Measurements from ENCODE around the gene PSMA6. TPM values are rescaled to one million over a fixed set of nuclear protein-coding genes. Genes with fewer than 3 reads are reported as not detected.

Gene PSMA6
- total RNA-seq, 3 donors from 2014 or later, result 150 to 170 (median 156) TPM

- DNase-seq (ENCODE audit: low spot score in 2 of 2), result peak; percentile 85 to 90
- Histone ChIP-seq H3K27me3 (no peaks in the 10 kb centered on the region), H3K9me3 (no peaks in the 10 kb centered on the region), H3K4me1 (peaks cover 9 to 37% of the 10 kb centered on the region in 2 donors), H3K27ac (peak overlapping the region; percentile 87 to 89), H3K4me3 (peak overlapping the region in 1 of 3 donors; percentile 4), H3K36me3 (no peaks in the 10 kb centered on the region)
- no peak for TF ChIP-seq POLR2A (IDR thresholded peaks at IDR 0.05)
- TF ChIP-seq CTCF (IDR thresholded peaks at IDR 0.05), result no peak
- TF ChIP-seq POLR2AphosphoS5 (IDR thresholded peaks at IDR 0.05), result peak; percentile 44 to 82 (median 62)
- intact Hi-C loops (cut with DNase I; ENCODE audit: low total_unique reads), result no loop called here
These were observed 39.7 kb downstream of the PSMA6 start for GRCh38 chr14:35331605-35332516.

- no peak for DNase-seq (ENCODE audit: low spot score in 2 of 2)
- Histone ChIP-seq H3K27ac (peak overlapping the region; percentile 87 to 89), H3K4me3 (no peak overlapping the region), H3K4me1 (peaks cover 12 to 37% of the 10 kb centered on the region in 2 donors), H3K36me3 (no peaks in the 10 kb centered on the region), H3K9me3 (no peaks in the 10 kb centered on the region), H3K27me3 (no peaks in the 10 kb centered on the region)
- TF ChIP-seq POLR2A (IDR thresholded peaks at IDR 0.05) (no peak), CTCF (IDR thresholded peaks at IDR 0.05) (no peak), POLR2AphosphoS5 (IDR thresholded peaks at IDR 0.05) (no peak)
- intact Hi-C loops (cut with DNase I; ENCODE audit: low total_unique reads), result no loop called here
These were observed 40.5 kb downstream of the PSMA6 start for GRCh38 chr14:35332517-35333263.

GRCh38 chr14:35333264-35333730 is 41.1 kb downstream of the PSMA6 start:
- no peaks in the 10 kb centered on the region for H3K27me3 ChIP-seq
- TF ChIP-seq POLR2AphosphoS5 (IDR thresholded peaks at IDR 0.05) (no peak), POLR2A (IDR thresholded peaks at IDR 0.05) (no peak), CTCF (IDR thresholded peaks at IDR 0.05) (no peak)
- no peak for DNase-seq (ENCODE audit: low spot score in 2 of 2)
- intact Hi-C loops (cut with DNase I; ENCODE audit: low total_unique reads), result no loop called here
- no peaks in the 10 kb centered on the region for H3K36me3 ChIP-seq
- peaks cover 13 to 37% of the 10 kb centered on the region in 2 donors for H3K4me1 ChIP-seq
- H3K4me3 ChIP-seq, result no peak overlapping the region
- no peaks in the 10 kb centered on the region for H3K9me3 ChIP-seq
- peak overlapping the region; percentile 87 to 89 for H3K27ac ChIP-seq

GRCh38 chr14:35333797-35334743 is 41.9 kb downstream of the PSMA6 start:
- no peak for DNase-seq (ENCODE audit: low spot score in 2 of 2)
- TF ChIP-seq POLR2AphosphoS5 (IDR thresholded peaks at IDR 0.05) (no peak), POLR2A (IDR thresholded peaks at IDR 0.05) (no peak), CTCF (IDR thresholded peaks at IDR 0.05) (no peak)

More at GRCh38 chr14:35333797-35334743, 41.9 kb downstream of the PSMA6 start:
- Histone ChIP-seq H3K27ac (peak overlapping the region; percentile 87 to 89), H3K9me3 (no peaks in the 10 kb centered on the region), H3K4me3 (no peak overlapping the region), H3K4me1 (peaks cover 13 to 37% of the 10 kb centered on the region in 2 donors), H3K36me3 (no peaks in the 10 kb centered on the region), H3K27me3 (no peaks in the 10 kb centered on the region)
- intact Hi-C loops (cut with DNase I; ENCODE audit: low total_unique reads), result no loop called here
